ENCODE data around the gene MANSC4. TPM values are rescaled to one million over a fixed set of nuclear protein-coding genes. Genes with fewer than 3 reads are reported as not detected.

The MANSC4 gene
- total and polyA plus RNA-seq, 2 of the 13 experiments (the other 11 are each of a cell fraction or from before 2014, with no cell fraction given): not detected

DNA sequence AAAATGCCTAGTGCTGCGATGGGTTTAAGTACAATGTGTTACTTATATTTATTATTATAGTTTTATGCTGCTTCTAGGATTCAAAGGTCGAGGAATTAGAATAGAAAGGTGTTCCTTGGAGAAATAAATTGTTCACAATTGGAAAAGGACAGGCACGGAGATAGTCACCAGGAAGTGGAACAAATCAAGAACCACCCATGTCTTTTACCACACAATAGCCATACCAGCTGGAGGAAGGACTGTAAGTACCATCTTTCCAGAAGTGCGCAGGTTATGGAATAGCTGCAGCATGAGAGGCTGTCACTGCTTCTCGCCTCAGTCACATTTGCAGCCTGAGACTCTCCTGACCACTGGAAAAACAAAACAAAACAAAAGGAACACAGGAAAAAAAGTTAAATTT, 40.5 kb upstream of the MANSC4 start:
- no peaks in the 10 kb centered on the region for H3K9me3 ChIP-seq (ENCODE audit: low read length)
- ChIA-PET CTCF (ENCODE audit: low intra/inter-chr PET ratio, low total read pairs) (interaction anchor here (1.5 kb wide), 1 partner anchor 88 kb away, joined by 12 read pairs; no protein-coding TSS in a partner anchor), POLR2A (no interaction called here)
- peaks cover 34% of the 10 kb centered on the region for H3K4me1 ChIP-seq (ENCODE audit: insufficient read depth, low read length)
- H2AFZ ChIP-seq (ENCODE audit: low read length): no peak overlapping the region
- no peaks in the 10 kb centered on the region for H3K36me3 ChIP-seq (replicated peaks in 1 of 2; ENCODE audit: control insufficient read depth in 1 of 2, insufficient read depth in 2 of 2, low read length in 2 of 2)
- 62% methylated on average over 5 of the region's 5 CpGs for WGBS (ENCODE audit: low lambda C conversion rate)
- H4K20me1 ChIP-seq (ENCODE audit: insufficient read depth, low read length): no peaks in the 10 kb centered on the region
- no peak for ATAC-seq
- FAIRE-seq: no peak
- intact Hi-C loops (cut with micrococcal nuclease; ENCODE audit: unreplicated experiment): loop anchor here (2.0 kb wide), 1 partner anchor 78 kb away; no protein-coding TSS in a partner anchor
- H3K27ac ChIP-seq (ENCODE audit: extremely low read length, insufficient read depth, low read length): no peak overlapping the region
- in situ Hi-C loops (cut with HindIII; ENCODE audit: extremely low pct_ligation_motif_present, low pct_unique_long_range_greater_than_20kb): no loop called here
- H3K79me2 ChIP-seq (ENCODE audit: insufficient read depth, low read length): no peaks in the 10 kb centered on the region
- TF ChIP-seq ZSCAN12 (CRISPR knock-in tag; IDR thresholded peaks at IDR 0.05) (no peak), U2AF1 (optimal IDR thresholded peaks at IDR 0.05; ENCODE audit: low read depth, low read length) (no peak), ZNF451 (CRISPR knock-in tag; IDR thresholded peaks at IDR 0.05) (no peak), ZNF761 (CRISPR knock-in tag; conservative IDR thresholded peaks at IDR 0.05) (no peak)
- TF ChIP-seq, protein P1, sequence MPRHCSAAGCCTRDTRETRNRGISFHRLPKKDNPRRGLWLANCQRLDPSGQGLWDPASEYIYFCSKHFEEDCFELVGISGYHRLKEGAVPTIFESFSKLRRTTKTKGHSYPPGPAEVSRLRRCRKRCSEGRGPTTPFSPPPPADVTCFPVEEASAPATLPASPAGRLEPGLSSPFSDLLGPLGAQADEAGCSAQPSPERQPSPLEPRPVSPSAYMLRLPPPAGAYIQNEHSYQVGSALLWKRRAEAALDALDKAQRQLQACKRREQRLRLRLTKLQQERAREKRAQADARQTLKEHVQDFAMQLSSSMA (CRISPR knock-in tag; IDR thresholded peaks at IDR 0.05): no peak
- TF ChIP-seq, protein P2, sequence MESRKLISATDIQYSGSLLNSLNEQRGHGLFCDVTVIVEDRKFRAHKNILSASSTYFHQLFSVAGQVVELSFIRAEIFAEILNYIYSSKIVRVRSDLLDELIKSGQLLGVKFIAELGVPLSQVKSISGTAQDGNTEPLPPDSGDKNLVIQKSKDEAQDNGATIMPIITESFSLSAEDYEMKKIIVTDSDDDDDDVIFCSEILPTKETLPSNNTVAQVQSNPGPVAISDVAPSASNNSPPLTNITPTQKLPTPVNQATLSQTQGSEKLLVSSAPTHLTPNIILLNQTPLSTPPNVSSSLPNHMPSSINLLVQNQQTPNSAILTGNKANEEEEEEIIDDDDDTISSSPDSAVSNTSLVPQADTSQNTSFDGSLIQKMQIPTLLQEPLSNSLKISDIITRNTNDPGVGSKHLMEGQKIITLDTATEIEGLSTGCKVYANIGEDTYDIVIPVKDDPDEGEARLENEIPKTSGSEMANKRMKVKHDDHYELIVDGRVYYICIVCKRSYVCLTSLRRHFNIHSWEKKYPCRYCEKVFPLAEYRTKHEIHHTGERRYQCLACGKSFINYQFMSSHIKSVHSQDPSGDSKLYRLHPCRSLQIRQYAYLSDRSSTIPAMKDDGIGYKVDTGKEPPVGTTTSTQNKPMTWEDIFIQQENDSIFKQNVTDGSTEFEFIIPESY (CRISPR knock-in tag; IDR thresholded peaks at IDR 0.05): no peak
- no peak overlapping the region for H3K9ac ChIP-seq (ENCODE audit: insufficient read depth, low read depth, low read length)
- H3K4me3 ChIP-seq (replicated peaks in 1 of 3; ENCODE audit: insufficient read depth in 1 of 3, low read depth in 2 of 3, low read length in 3 of 3): no peak overlapping the region
- peaks cover 0 to 1% of the 10 kb centered on the region in 2 experiments; a peak in 2 of 5 replicates for H3K27me3 ChIP-seq (ENCODE audit: control insufficient read depth in 1 of 2, insufficient read depth in 2 of 2, low read length in 2 of 2)
- no peak overlapping the region for H3K4me2 ChIP-seq (ENCODE audit: low read depth, low read length)
- no TSS peak for BruUV-seq (replicated peaks)
- no peak for DNase-seq (ENCODE audit: low spot score)
